ENCODE data around the gene ITGB6. TPM values are rescaled to one million over a fixed set of nuclear protein-coding genes. Genes with fewer than 3 reads are reported as not detected.

The ITGB6 gene
- total and polyA plus RNA-seq, 2 of the 4 experiments (the other 2 are of a cell fraction), result under 0.01 TPM; not detected in 1

GRCh38 chr2:160073284-160073888 lies 126.7 kb downstream of the ITGB6 start:
- H4K20me1 ChIP-seq (ENCODE audit: insufficient read depth, low read length), result no peaks in the 10 kb centered on the region
- H2BK120ac ChIP-seq (ENCODE audit: low read depth, low read length), result no peak overlapping the region
- no peak overlapping the region for H3K14ac ChIP-seq (replicated peaks; ENCODE audit: low read depth, low read length)
- H3K4me2 ChIP-seq (ENCODE audit: low read depth, low read length), result no peak overlapping the region
- no peak overlapping the region for H2BK5ac ChIP-seq (ENCODE audit: low read depth, low read length, poor library complexity, severe bottlenecking)
- no peak overlapping the region for H2AK5ac ChIP-seq (ENCODE audit: low read depth, low read length)
- DNase-seq (no peak), ATAC-seq (ENCODE audit: low read depth) (no peak)
- no peak overlapping the region for H3K4ac ChIP-seq (ENCODE audit: low read depth, low read length)
- dilution Hi-C loops (cut with HindIII; ENCODE audit: low sequenced_read_pairs, unreplicated experiment), result no loop called here
- no peak overlapping the region for H2AFZ ChIP-seq (replicated peaks; ENCODE audit: low read length, poor library complexity)
- peaks cover 25% of the 10 kb centered on the region for H3K27me3 ChIP-seq (ENCODE audit: control insufficient read depth, insufficient read depth, low read length)
- no peaks in the 10 kb centered on the region for H3K9me1 ChIP-seq (ENCODE audit: insufficient read depth, low read length)
- TF ChIP-seq ELK1 (IDR thresholded peaks at IDR 0.05; ENCODE audit: borderline replicate concordance, low read depth, low read length), result no peak
- no peak for TF ChIP-seq MAZ (IDR thresholded peaks at IDR 0.05; ENCODE audit: borderline replicate concordance, low read depth, low read length)
- no peak for TF ChIP-seq CEBPB (IDR thresholded peaks at IDR 0.05; ENCODE audit: low read depth, low read length)
- peaks cover 5% of the 10 kb centered on the region for H3K9me3 ChIP-seq (ENCODE audit: control insufficient read depth, insufficient read depth, low read length)
- H2BK20ac ChIP-seq (ENCODE audit: low read depth, low read length), result no peak overlapping the region
- POLR2A ChIA-PET (ENCODE audit: unreplicated experiment), result no interaction called here
- intact Hi-C loops (cut with micrococcal nuclease), result no loop called here
- H2AK9ac ChIP-seq (replicated peaks; ENCODE audit: low read depth, low read length, poor library complexity), result no peak overlapping the region
- H3K18ac ChIP-seq (ENCODE audit: low read depth, low read length), result no peak overlapping the region
- H3K4me1 ChIP-seq (ENCODE audit: control insufficient read depth, insufficient read depth, low read length), result no peaks in the 10 kb centered on the region
- no peak overlapping the region for H3K4me3 ChIP-seq (ENCODE audit: insufficient read depth, low read depth, low read length)
- no TSS peak for BruUV-seq (replicated peaks)
- no peak overlapping the region for H3K9ac ChIP-seq (ENCODE audit: low read depth, low read length)
- H3K27ac ChIP-seq (ENCODE audit: insufficient read depth, low read length), result no peak overlapping the region
- H4K91ac ChIP-seq (ENCODE audit: insufficient read depth, low read depth, low read length), result no peak overlapping the region
- no peak overlapping the region for H3K56ac ChIP-seq (ENCODE audit: extremely low read depth, insufficient read depth, low read length)
- H3K79me1 ChIP-seq (ENCODE audit: low read depth in 1 of 2, low read length in 2 of 2), result no peaks in the 10 kb centered on the region
- CTCF ChIA-PET, result no interaction called here
- H4K5ac ChIP-seq (ENCODE audit: low read depth, low read length), result no peak overlapping the region
- WGBS, 2 experiments (ENCODE audit: extremely low coverage in 2 of 2, insufficient read length in 1 of 2), result 38% methylated on average over 2 of the region's 2 CpGs; no CpG with 5 or more reads in 1 of the 2 experiments
- no peak overlapping the region for H3K23ac ChIP-seq (ENCODE audit: low read depth, low read length)
- in situ Hi-C loops (cut with MboI; ENCODE audit: low sequenced_read_pairs), result no loop called here
- H2BK15ac ChIP-seq (ENCODE audit: low read depth, low read length), result no peak overlapping the region
- no peak overlapping the region for H4K8ac ChIP-seq (ENCODE audit: low read depth in 2 of 2, low read length in 2 of 2)
- no peaks in the 10 kb centered on the region for H3K36me3 ChIP-seq (ENCODE audit: control insufficient read depth, insufficient read depth, low read length)
